Activated naive CD4-positive, alpha-beta T cell treated with anti-CD3 and anti-CD28 coated beads for 36 hours (primary cell): Measurements from ENCODE around the gene TMEM120B. TPM values are rescaled to one million over a fixed set of nuclear protein-coding genes. Genes with fewer than 3 reads are reported as not detected.
A peak's percentile ranks its signal among the peaks of the same experiment; 100 is the strongest.

ENCODE experiments used
- CTCF ChIA-PET: fragments of 350-600 bp; sonication (Branson Sonifier 250); formaldehyde crosslinking; loops from one replicate; lab custom pipeline; 2021; ENCODE audit warnings: antibody characterized with exemption; lab: Charles Lee
- DNase-seq: peaks from one replicate; pipeline ENCODE4 v3.0.0-alpha.2; 2020
- H3K27ac Mint-ChIP-seq: one replicate; pipeline ENCODE4 v1.8.0; 2021; ENCODE audit warnings: mild to moderate bottlenecking, mixed read lengths
- H3K27me3 Mint-ChIP-seq: one replicate; pipeline ENCODE4 v1.8.0; 2021; ENCODE audit warnings: low read depth, mixed read lengths
- H3K36me3 Mint-ChIP-seq: one replicate; pipeline ENCODE4 v1.8.0; 2021; ENCODE audit warnings: low read depth, mixed read lengths
- H3K4me1 Mint-ChIP-seq: one replicate; pipeline ENCODE4 v1.8.0; 2021; ENCODE audit warnings: low read depth, mixed read lengths
- H3K4me3 Mint-ChIP-seq: one replicate; pipeline ENCODE4 v1.8.0; 2021; ENCODE audit warnings: mild to moderate bottlenecking, moderate library complexity, mixed read lengths
- H3K9me3 Mint-ChIP-seq: one replicate; pipeline ENCODE4 v1.8.0; 2021; ENCODE audit warnings: mixed read lengths
- intact Hi-C: fragments of 100-400 bp; cut with micrococcal nuclease; formaldehyde crosslinking; loops from one replicate; pipeline ENCODE4 v1.15.1; 2023
- total RNA-seq, 2 experiments: library from RNA; stranded (reverse); gene quantifications; one replicate each; pipeline ENCODE4 v1.2.3, GENCODE V29; 2021

Gene TMEM120B
- total RNA-seq, 2 experiments from 2014 or later = 5.5 to 6.3 TPM

DNA sequence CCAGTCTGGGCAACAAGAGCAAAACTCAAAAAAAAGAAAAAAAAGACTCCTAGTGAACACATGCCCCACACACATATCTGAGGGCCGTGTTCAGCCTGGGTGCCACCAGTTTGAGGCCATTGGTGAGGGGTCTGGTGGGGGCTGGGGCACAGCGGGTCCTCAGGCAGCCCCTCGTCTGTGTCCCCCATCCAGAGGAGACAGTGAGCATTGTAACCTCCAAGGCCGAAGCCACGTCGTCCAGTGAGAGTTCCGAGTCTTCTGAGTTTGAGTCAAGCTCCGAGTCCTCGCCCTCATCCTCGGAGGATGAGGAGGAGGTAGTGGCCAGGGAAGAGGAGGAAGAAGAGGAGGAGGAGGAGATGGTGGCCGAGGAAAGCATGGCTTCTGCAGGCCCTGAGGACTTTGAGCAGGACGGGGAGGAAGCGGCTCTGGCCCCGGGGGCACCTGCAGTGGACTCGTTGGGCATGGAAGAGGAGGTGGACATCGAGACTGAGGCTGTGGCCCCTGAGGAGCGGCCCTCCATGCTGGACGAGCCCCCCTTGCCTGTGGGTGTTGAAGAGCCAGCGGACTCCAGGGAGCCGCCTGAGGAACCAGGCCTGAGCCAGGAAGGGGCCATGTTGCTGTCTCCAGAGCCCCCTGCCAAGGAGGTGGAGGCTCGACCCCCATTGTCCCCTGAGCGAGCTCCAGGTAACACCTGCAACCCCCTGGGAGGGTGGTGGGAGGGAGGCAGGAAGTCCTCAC lies 106.8 kb downstream of the TMEM120B start:
- Mint-ChIP-seq H3K27ac (no peak overlapping the region), H3K4me3 (no peak overlapping the region), H3K4me1 (peaks cover 3% of the 10 kb centered on the region), H3K27me3 (no peaks in the 10 kb centered on the region), H3K9me3 (no peaks in the 10 kb centered on the region), H3K36me3 (peaks cover 23% of the 10 kb centered on the region)
- CTCF ChIA-PET = no interaction called here
- DNase-seq = no peak
- intact Hi-C loops = no loop called here

GRCh38 chr12:121820056-121820455 lies 107.5 kb downstream of the TMEM120B start:
- DNase-seq = no peak
- CTCF ChIA-PET = interaction anchor here (1.4 kb wide), 1 partner anchor 9 kb away, joined by 3 read pairs; no protein-coding TSS in a partner anchor
- Mint-ChIP-seq H3K9me3 (no peaks in the 10 kb centered on the region), H3K27ac (no peak overlapping the region), H3K27me3 (no peaks in the 10 kb centered on the region), H3K36me3 (peaks cover 21% of the 10 kb centered on the region), H3K4me1 (peaks cover 3% of the 10 kb centered on the region), H3K4me3 (no peak overlapping the region)
- intact Hi-C loops = no loop called here

DNA sequence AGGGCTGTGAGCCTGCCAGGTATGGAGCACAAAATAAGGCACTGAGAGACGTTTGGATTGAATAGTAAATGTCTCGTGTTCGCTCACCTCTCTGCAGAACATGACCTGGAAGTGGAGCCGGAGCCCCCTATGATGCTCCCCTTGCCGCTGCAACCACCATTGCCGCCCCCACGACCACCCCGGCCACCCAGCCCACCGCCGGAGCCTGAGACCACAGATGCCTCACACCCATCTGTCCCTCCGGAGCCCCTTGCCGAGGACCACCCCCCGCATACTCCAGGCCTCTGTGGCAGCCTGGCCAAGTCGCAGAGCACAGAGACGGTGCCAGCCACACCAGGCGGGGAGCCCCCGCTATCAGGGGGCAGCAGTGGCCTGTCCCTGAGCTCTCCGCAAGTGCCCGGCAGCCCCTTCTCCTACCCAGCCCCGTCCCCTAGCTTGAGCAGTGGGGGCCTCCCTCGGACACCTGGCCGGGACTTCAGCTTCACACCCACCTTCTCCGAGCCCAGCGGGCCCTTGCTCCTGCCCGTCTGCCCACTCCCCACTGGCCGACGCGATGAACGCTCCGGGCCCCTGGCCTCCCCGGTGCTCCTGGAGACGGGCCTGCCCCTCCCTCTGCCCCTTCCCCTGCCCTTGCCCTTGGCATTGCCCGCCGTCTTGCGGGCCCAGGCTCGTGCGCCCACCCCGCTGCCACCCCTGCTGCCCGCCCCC lies 110.0 kb downstream of the TMEM120B start:
- intact Hi-C loops = no loop called here
- no peak for DNase-seq
- CTCF ChIA-PET = interaction anchor here (0.7 kb wide), 1 partner anchor 17 kb away, joined by 3 read pairs; no protein-coding TSS in a partner anchor
- Mint-ChIP-seq H3K9me3 (no peaks in the 10 kb centered on the region), H3K27me3 (no peaks in the 10 kb centered on the region), H3K4me3 (no peak overlapping the region), H3K27ac (no peak overlapping the region), H3K36me3 (peaks cover 25% of the 10 kb centered on the region), H3K4me1 (no peaks in the 10 kb centered on the region)

DNA sequence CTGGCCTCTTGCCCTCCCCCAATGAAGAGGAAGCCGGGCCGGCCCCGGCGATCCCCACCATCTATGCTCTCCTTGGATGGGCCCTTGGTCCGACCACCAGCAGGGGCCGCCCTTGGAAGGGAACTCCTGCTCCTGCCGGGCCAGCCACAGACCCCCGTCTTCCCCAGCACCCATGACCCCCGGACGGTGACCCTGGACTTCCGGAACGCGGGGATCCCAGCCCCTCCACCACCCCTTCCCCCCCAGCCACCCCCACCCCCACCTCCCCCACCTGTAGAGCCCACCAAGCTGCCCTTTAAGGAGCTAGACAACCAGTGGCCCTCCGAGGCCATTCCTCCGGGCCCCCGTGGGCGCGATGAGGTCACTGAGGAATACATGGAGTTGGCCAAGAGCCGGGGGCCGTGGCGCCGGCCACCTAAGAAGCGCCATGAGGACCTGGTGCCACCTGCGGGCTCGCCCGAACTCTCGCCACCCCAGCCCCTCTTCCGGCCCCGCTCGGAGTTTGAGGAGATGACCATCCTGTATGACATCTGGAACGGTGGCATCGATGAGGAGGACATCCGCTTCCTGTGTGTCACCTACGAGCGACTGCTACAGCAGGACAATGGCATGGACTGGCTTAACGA lies 110.7 kb downstream of the TMEM120B start:
- H3K9me3 Mint-ChIP-seq = no peaks in the 10 kb centered on the region
- H3K4me3 Mint-ChIP-seq = no peak overlapping the region
- H3K36me3 Mint-ChIP-seq = peaks cover 23% of the 10 kb centered on the region
- no peak for DNase-seq
- no peak overlapping the region for H3K27ac Mint-ChIP-seq
- H3K27me3 Mint-ChIP-seq = no peaks in the 10 kb centered on the region
- CTCF ChIA-PET = interaction anchor here (0.6 to 1.0 kb wide), 3 partner anchors 11 to 46 kb away, joined by 4 to 5 read pairs (median 4); no protein-coding TSS in a partner anchor
- intact Hi-C loops = no loop called here
- no peaks in the 10 kb centered on the region for H3K4me1 Mint-ChIP-seq

- no peaks in the 10 kb centered on the region for H3K27me3 Mint-ChIP-seq
- no peak for DNase-seq
- H3K4me1 Mint-ChIP-seq = no peaks in the 10 kb centered on the region
- peaks cover 27% of the 10 kb centered on the region for H3K36me3 Mint-ChIP-seq
- no peaks in the 10 kb centered on the region for H3K9me3 Mint-ChIP-seq
- no peak overlapping the region for H3K4me3 Mint-ChIP-seq
- no peak overlapping the region for H3K27ac Mint-ChIP-seq
- intact Hi-C loops = no loop called here
- CTCF ChIA-PET = interaction anchor here (0.6 to 1.6 kb wide), 6 partner anchors 12 to 64 kb away, joined by 3 to 6 read pairs (median 4); partner anchors contain the start of genes PSMD9 and RHOF
These were observed 111.2 kb downstream of the TMEM120B start for GRCh38 chr12:121823727-121824115.

DNA sequence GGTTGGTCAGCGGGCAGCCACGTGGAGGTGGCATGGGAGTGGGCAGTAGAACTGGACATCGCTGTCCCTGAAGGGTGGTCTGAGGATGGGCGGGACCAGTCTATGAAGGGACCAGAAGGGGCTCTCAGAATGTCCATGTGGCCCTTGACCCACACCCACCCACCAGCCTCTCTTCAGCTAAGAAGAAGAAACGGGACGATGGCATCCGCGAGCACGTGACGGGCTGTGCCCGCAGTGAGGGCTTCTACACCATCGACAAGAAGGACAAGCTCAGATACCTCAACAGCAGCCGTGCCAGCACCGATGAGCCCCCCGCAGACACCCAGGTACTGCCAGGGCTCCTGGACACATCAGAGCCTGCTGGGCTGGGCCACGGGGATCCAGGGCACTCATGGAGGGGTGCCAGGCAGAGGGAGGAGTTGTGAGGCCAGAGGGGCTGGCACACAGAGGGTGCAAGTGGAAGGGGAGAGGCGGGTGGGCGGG lies 112.5 kb downstream of the TMEM120B start:
- Mint-ChIP-seq H3K9me3 (no peaks in the 10 kb centered on the region), H3K27me3 (no peaks in the 10 kb centered on the region), H3K27ac (no peak overlapping the region), H3K4me1 (no peaks in the 10 kb centered on the region), H3K4me3 (no peak overlapping the region), H3K36me3 (peaks cover 23% of the 10 kb centered on the region)
- no peak for DNase-seq
- CTCF ChIA-PET = interaction anchor here (1.6 to 3.0 kb wide), 2 partner anchors 30 to 63 kb away, joined by 5 to 16 read pairs; partner anchors contain the start of genes PSMD9 and RHOF
- intact Hi-C loops = no loop called here

DNA sequence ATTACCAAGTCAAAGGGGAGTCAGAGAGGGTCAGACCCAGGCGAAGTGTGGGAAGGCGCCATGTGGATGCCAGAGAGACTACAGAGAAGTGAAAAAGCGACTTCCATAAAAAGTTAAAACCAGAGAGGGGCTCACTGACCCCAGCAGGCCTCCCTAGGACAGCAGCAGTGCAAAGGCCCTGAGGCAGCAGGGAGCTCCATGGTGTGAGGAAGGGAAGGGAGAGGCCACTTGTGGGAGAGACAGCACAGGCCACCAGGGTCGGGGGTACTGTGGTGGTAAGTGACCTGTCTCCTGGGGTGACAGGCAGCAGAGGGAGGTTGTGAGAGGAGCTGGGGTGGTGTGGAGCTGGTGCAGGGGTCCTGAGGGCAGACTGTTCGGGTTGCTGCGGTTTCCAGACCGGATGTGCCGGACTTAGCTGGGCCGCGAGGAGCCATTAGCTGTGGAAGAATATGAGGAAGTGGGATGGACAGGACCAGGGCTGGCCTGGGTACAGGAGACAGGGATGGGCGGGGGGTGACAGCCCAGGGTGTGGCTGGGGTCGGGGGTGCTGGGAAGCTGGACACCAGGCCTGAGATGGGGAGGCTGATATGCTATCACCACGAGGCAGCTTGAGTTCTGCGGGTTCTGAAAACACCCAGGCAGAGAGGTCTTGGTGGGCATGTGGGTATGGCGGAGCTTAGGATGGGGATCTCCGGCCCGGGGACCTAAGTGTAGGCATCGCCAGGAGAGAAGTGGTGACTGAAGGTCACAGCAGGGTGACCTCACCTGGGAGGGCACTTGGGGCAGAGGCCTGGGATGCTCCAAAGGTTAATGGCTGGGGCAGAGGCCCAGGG lies 114.0 kb downstream of the TMEM120B start:
- intact Hi-C loops = no loop called here
- H3K9me3 Mint-ChIP-seq = no peaks in the 10 kb centered on the region
- DNase-seq = no peak
- H3K27me3 Mint-ChIP-seq = no peaks in the 10 kb centered on the region
- H3K36me3 Mint-ChIP-seq = peaks cover 23% of the 10 kb centered on the region
- CTCF ChIA-PET = interaction anchor here (1.0 to 3.0 kb wide), 3 partner anchors 15 to 61 kb away, joined by 3 to 16 read pairs (median 4); partner anchors contain the start of gene RHOF
- peak overlapping the region; percentile 50 for H3K27ac Mint-ChIP-seq
- no peaks in the 10 kb centered on the region for H3K4me1 Mint-ChIP-seq
- H3K4me3 Mint-ChIP-seq = no peak overlapping the region

GRCh38 chr12:121827351-121828099 lies 115.0 kb downstream of the TMEM120B start:
- Mint-ChIP-seq H3K27ac (peak overlapping the region; percentile 39), H3K4me1 (no peaks in the 10 kb centered on the region), H3K4me3 (no peak overlapping the region), H3K36me3 (peaks cover 24% of the 10 kb centered on the region), H3K27me3 (no peaks in the 10 kb centered on the region), H3K9me3 (no peaks in the 10 kb centered on the region)
- CTCF ChIA-PET = interaction anchor here (0.7 to 3.0 kb wide), 3 partner anchors 16 to 156 kb away, joined by 3 to 16 read pairs (median 4); partner anchors contain the start of gene RHOF
- intact Hi-C loops = no loop called here
- DNase-seq = no peak

DNA sequence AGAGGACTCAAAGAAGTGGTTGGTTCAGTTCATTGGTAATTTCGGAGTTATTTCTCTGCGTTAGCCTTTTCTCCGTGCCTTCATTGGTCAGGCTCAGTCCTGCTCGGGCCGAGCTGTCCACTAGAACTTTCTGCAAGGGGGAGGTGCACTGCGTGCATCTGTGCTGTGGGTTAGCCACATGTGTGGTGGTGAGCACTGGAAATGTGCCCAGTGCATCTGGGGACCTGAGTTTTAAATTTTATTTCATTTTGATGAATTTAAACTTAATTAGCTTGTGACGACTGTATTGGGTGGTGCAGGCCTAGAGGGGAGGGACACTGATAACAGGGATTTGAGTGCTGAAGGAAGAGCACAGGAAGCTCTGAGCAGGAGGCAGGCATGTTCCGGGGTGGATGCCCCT lies 115.8 kb downstream of the TMEM120B start:
- Mint-ChIP-seq H3K27me3 (no peaks in the 10 kb centered on the region), H3K36me3 (peaks cover 24% of the 10 kb centered on the region), H3K27ac (peak overlapping the region; percentile 4), H3K4me1 (no peaks in the 10 kb centered on the region), H3K9me3 (no peaks in the 10 kb centered on the region), H3K4me3 (no peak overlapping the region)
- intact Hi-C loops = no loop called here
- no peak for DNase-seq
- CTCF ChIA-PET = interaction anchor here (0.7 kb wide), 2 partner anchors 16 to 156 kb away, joined by 3 read pairs; no protein-coding TSS in a partner anchor

- Mint-ChIP-seq H3K9me3 (no peaks in the 10 kb centered on the region), H3K27ac (peak overlapping the region; percentile 61), H3K27me3 (no peaks in the 10 kb centered on the region), H3K36me3 (peaks cover 20% of the 10 kb centered on the region), H3K4me1 (no peaks in the 10 kb centered on the region), H3K4me3 (no peak overlapping the region)
- CTCF ChIA-PET = interaction anchor here (0.7 kb wide), 1 partner anchor 17 kb away, joined by 3 read pairs; no protein-coding TSS in a partner anchor
- intact Hi-C loops = no loop called here
- no peak for DNase-seq
These were observed 116.3 kb downstream of the TMEM120B start for GRCh38 chr12:121828826-121829225.
